CD4-positive, alpha-beta T cell (primary cell): ENCODE results near the gene CLN3. TPM values are rescaled to one million over a fixed set of nuclear protein-coding genes. Genes with fewer than 3 reads are reported as not detected.

Experiments used
- ATAC-seq: fragments of 200-7000 bp; cut with Tn5 transposase; one replicate; pipeline ENCODE4 v1.10.0; 2022; ENCODE audit warnings: mild to moderate bottlenecking; ENCODE audit not compliant: poor library complexity
- CTCF ChIA-PET: fragments of 350-600 bp; sonication (Branson Sonifier 250); formaldehyde crosslinking; loops from one replicate; lab custom pipeline; 2021; ENCODE audit warnings: antibody characterized with exemption, inconsistent platforms; lab: Charles Lee
- POLR2A ChIA-PET: fragments of 350-600 bp; sonication (Branson Sonifier 250); formaldehyde crosslinking; loops from one replicate; lab custom pipeline; 2021; ENCODE audit warnings: antibody characterized with exemption, inconsistent platforms; lab: Charles Lee
- DNase-seq, 14 experiments: peaks; one replicate each; pipeline ENCODE4 v3.0.0-alpha.2; 2013 to 2020; ENCODE audit warnings: mixed read lengths in 2 of 14
- H3K27ac ChIP-seq, 2 donors: one replicate each; pipeline versions ENCODE4 v1.5.1 to v1.7.0; 2013; ENCODE audit warnings: low read length in 2 of 2, low read depth in 1 of 2, mild to moderate bottlenecking in 1 of 2
- H3K27me3 ChIP-seq, 2 experiments: 1 replicate in 1 of 2; 2 replicates in 1 of 2; pipeline versions ENCODE4 v1.6.1 to v1.7.0; 2013; ENCODE audit warnings: low read length in 2 of 2, control low read depth in 1 of 2, mild to moderate bottlenecking in 1 of 2, moderate library complexity in 1 of 2; ENCODE audit not compliant: insufficient read depth in 2 of 2, control insufficient read depth in 1 of 2
- H3K36me3 ChIP-seq: one replicate; pipeline ENCODE4 v1.6.1; 2013; ENCODE audit warnings: low read length, control low read depth; ENCODE audit not compliant: insufficient read depth
- H3K4me1 ChIP-seq: one replicate; pipeline ENCODE4 v1.6.1; 2013; ENCODE audit warnings: low read length, control low read depth; ENCODE audit not compliant: insufficient read depth
- H3K4me3 ChIP-seq: one replicate; pipeline ENCODE4 v1.5.1; 2013; ENCODE audit warnings: mild to moderate bottlenecking, low read length, moderate library complexity
- H3K9me3 ChIP-seq, 2 experiments: 1 replicate in 1 of 2; 2 replicates in 1 of 2; pipeline versions ENCODE4 v1.6.1 to v1.7.0; 2013; ENCODE audit warnings: low read length in 2 of 2, mild to moderate bottlenecking in 2 of 2, control low read depth in 1 of 2, moderate library complexity in 1 of 2; ENCODE audit not compliant: control insufficient read depth in 1 of 2, insufficient read depth in 1 of 2
- H3K27ac Mint-ChIP-seq: one replicate; pipeline ENCODE4 v1.8.0; 2020; ENCODE audit warnings: mixed read lengths
- H3K27me3 Mint-ChIP-seq: one replicate; pipeline ENCODE4 v1.8.0; 2021; ENCODE audit warnings: mixed read lengths
- H3K36me3 Mint-ChIP-seq: one replicate; pipeline ENCODE4 v1.8.0; 2021; ENCODE audit warnings: low read depth, mixed read lengths
- H3K4me1 Mint-ChIP-seq: one replicate; pipeline ENCODE4 v1.8.0; 2021; ENCODE audit warnings: low read depth, mixed read lengths
- H3K4me3 Mint-ChIP-seq: one replicate; pipeline ENCODE4 v1.8.0; 2020; ENCODE audit warnings: mild to moderate bottlenecking, mixed read lengths
- H3K9me3 Mint-ChIP-seq: one replicate; pipeline ENCODE4 v1.8.0; 2020; ENCODE audit warnings: mixed read lengths
- CTCF ChIP-seq: fragments of 200-600 bp; IDR thresholded peaks from one replicate; pipeline ENCODE4 v1.8.0; 2022; ENCODE audit warnings: antibody characterized with exemption, mild to moderate bottlenecking
- intact Hi-C, 2 experiments: fragments of 100-400 bp; cut with DNase I in 1 of 2; cut with micrococcal nuclease in 1 of 2; formaldehyde crosslinking; loops; one replicate each; pipeline versions ENCODE4 v1.15.1 to v1.9.0; 2023 to 2025; cut with DNase I, micrococcal nuclease
- total RNA-seq, 174 experiments: library from RNA in 2 of 174; stranded (reverse) in 2 of 174; gene quantifications; one replicate each; pipeline ENCODE4 v1.2.3 and lab custom pipeline; 2021 to 2026

Gene CLN3
- total RNA-seq, 2 experiments from 2014 or later = 42.7 to 46.3 TPM

DNA sequence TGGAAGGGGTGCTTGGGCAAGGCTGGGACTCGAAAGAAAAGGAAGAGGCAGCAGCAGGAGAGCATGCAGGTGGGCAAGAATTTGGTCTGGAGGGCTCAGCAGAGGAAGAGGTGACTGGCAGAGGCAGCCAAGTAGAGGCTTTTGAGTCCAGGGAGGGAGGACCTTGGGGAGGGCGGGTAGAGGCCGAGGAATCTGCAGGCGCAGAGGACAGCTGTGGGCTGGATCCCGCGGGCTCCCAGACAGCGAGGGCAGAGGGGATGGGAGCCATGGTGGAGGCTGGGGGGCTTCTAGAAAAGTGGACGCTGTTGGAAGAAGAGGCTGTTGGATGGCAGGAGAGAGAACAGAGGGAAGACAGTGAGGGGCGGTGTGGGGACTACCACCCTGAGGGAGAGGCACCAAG lies 5.5 kb upstream of the CLN3 start:
- CTCF ChIA-PET = no interaction called here

DNA sequence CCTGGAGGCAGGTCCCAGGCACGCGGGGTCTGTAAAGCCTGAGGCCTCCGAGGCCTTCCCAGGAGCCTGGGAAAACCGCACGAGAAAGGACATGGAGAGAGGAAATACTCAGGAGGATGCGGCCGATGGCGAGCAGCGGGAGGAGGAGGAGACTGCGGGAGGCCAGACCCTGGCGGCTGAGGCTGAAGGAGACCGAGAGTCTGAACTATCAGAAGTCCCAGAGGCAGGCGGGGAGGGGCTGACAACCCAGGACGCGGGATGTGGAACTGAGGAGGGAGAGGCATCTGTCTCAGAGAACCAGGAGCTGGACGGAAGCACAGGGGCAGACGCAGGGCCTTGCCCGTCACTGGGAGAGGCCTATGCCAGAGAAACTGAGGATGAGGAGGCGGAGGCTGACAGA lies 5.0 kb upstream of the CLN3 start:
- intact Hi-C loops = loop anchor here in 1 of 2 experiments (5.0 to 10.0 kb wide), 3 partner anchors 35 to 348 kb away; partner anchors contain the start of genes TUFM and XPO6
- H3K27ac ChIP-seq = peak overlapping the region in 1 of 2 donors; percentile 90

More for the DNA sequence above, 5.5 kb upstream of the CLN3 start:
- intact Hi-C loops = loop anchor here in 1 of 2 experiments (5.0 to 10.0 kb wide), 3 partner anchors 35 to 347 kb away; partner anchors contain the start of genes TUFM and XPO6
- H3K36me3 Mint-ChIP-seq = peaks cover 14% of the 10 kb centered on the region
- Histone ChIP-seq H3K27me3 (no peaks in the 10 kb centered on the region), H3K4me3 (no peak overlapping the region), H3K36me3 (peaks cover 15% of the 10 kb centered on the region), H3K9me3 (peaks cover 0 to 6% of the 10 kb centered on the region in 2 experiments), H3K27ac (no peak overlapping the region), H3K4me1 (peaks cover 55% of the 10 kb centered on the region)
- H3K4me1 Mint-ChIP-seq = peaks cover 49% of the 10 kb centered on the region
- ATAC-seq (no peak), DNase-seq (no peak)
- H3K27ac Mint-ChIP-seq = peak overlapping the region; percentile 99
- TF ChIP-seq CTCF = no peak
- POLR2A ChIA-PET = interaction anchor here (1.6 kb wide), 1 partner anchor 37 kb away, joined by 3 read pairs; no protein-coding TSS in a partner anchor
- peak overlapping the region; percentile 30 for H3K4me3 Mint-ChIP-seq
- no peaks in the 10 kb centered on the region for H3K9me3 Mint-ChIP-seq
- H3K27me3 Mint-ChIP-seq = no peaks in the 10 kb centered on the region

More for the DNA sequence above, 5.0 kb upstream of the CLN3 start:
- ChIA-PET POLR2A (interaction anchor here (0.9 to 1.6 kb wide), 2 partner anchors 38 to 57 kb away, joined by 3 read pairs; partner anchors contain the start of gene SGF29), CTCF (no interaction called here)
- Mint-ChIP-seq H3K27ac (peak overlapping the region; percentile 99), H3K4me1 (peaks cover 55% of the 10 kb centered on the region), H3K36me3 (peaks cover 17% of the 10 kb centered on the region), H3K4me3 (no peak overlapping the region), H3K9me3 (no peaks in the 10 kb centered on the region), H3K27me3 (no peaks in the 10 kb centered on the region)
- no peak for TF ChIP-seq CTCF
- no peak overlapping the region for H3K4me3 ChIP-seq
- H3K4me1 ChIP-seq = peaks cover 55% of the 10 kb centered on the region
- H3K9me3 ChIP-seq = peaks cover 0 to 6% of the 10 kb centered on the region in 2 experiments
- no peak for ATAC-seq
- peaks cover 15% of the 10 kb centered on the region for H3K36me3 ChIP-seq
- no peaks in the 10 kb centered on the region for H3K27me3 ChIP-seq
- no peak for DNase-seq
